ENCODE data around the gene AHCTF1. TPM values are rescaled to one million over a fixed set of nuclear protein-coding genes. Genes with fewer than 3 reads are reported as not detected.

AHCTF1 gene
- total and polyA plus RNA-seq, 9 of the 15 experiments (the other 6 are each of a cell fraction or from before 2014, with no cell fraction given): 9.4 to 102 (median 47.6) TPM

DNA sequence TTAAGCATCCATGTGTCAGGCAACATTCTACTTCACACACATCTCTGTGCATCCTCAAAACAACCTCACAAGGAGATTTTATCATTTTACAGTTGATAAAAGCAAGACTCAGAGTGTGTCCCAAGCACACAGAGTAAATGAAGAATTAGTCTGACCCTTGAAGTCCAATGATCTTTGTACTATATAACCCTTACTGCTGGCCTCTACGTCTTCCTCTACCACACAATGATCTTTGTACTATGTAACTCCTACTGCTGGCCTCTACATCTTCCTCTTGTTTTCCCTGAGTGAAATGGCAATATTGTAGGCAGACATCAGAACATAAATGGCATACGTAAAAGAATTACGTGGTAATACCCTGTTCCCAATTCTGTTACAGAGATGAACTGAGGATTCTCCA is 55.3 kb downstream of the AHCTF1 start (continued):
- TF ChIP-seq TCF3 (CRISPR knock-in tag; IDR thresholded peaks at IDR 0.05): no peak
- TF ChIP-seq, protein P1, sequence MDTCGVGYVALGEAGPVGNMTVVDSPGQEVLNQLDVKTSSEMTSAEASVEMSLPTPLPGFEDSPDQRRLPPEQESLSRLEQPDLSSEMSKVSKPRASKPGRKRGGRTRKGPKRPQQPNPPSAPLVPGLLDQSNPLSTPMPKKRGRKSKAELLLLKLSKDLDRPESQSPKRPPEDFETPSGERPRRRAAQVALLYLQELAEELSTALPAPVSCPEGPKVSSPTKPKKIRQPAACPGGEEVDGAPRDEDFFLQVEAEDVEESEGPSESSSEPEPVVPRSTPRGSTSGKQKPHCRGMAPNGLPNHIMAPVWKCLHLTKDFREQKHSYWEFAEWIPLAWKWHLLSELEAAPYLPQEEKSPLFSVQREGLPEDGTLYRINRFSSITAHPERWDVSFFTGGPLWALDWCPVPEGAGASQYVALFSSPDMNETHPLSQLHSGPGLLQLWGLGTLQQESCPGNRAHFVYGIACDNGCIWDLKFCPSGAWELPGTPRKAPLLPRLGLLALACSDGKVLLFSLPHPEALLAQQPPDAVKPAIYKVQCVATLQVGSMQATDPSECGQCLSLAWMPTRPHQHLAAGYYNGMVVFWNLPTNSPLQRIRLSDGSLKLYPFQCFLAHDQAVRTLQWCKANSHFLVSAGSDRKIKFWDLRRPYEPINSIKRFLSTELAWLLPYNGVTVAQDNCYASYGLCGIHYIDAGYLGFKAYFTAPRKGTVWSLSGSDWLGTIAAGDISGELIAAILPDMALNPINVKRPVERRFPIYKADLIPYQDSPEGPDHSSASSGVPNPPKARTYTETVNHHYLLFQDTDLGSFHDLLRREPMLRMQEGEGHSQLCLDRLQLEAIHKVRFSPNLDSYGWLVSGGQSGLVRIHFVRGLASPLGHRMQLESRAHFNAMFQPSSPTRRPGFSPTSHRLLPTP (IDR thresholded peaks at IDR 0.05; ENCODE audit: borderline replicate concordance, extremely low read depth, insufficient read length): no peak
- TF ChIP-seq PHF21A (IDR thresholded peaks at IDR 0.05; ENCODE audit: borderline replicate concordance, low read depth): no peak
- no peak for TF ChIP-seq FUS (optimal IDR thresholded peaks at IDR 0.05; ENCODE audit: low read depth, low read length)
- no peak for TF ChIP-seq KAT2B (IDR thresholded peaks at IDR 0.05; ENCODE audit: low read depth, low read length)
- TF ChIP-seq L3MBTL2 (IDR thresholded peaks at IDR 0.05): no peak

DNA sequence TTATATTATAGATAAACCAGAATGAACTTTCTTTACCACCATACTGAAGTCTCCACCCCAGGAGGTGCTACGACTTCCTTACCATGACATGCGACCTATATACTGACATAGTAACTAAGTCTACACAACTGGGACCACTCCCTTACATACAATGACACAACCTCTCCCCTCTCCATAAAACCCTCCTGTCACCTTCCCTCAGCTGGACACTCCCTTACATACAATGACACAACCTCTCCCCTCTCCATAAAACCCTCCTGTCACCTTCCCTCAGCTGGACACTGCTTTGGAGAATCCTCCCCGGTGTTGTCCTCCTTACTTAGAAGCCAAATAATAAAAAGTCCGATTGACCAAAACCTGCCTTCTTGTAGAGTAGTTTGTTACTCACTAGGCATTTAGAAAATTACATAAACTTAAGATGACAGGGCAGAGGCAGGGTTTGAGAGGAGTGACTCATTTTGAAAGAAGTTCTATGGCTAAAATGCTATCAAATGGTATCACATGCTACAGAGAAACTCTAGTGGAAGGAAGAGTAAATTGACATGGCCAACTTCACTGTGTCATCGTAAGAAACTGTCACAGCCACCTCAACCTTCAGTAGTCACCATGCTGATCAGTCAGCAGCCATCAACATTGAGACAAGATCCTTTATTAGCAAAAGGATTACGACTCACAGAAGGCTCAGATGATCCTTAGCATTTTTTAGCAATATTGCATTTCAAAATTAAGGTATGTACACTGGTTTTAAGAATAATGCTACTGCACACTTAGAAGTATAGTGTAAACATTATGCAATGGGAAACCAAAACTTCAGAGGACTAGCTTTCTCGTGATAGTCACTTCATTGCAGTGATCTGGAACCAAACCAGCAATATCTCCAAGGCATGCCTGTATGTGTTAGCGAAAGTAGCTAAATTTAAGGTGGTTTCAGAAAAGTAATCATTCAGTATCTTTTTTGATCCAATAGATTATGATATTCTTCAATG is 56.4 kb downstream of the AHCTF1 start:
- peak in 1 of 4 experiments; percentile 6 for DNase-seq (ENCODE audit: extremely low read depth in 1 of 4, low spot score in 3 of 4)
- WGBS (ENCODE audit: insufficient coverage, low coverage, missing lambda C conversion rate): 98% methylated on average over 8 of the region's 8 CpGs
- ATAC-seq: no peak; the same call in 1 of the 3 replicates

More for the DNA sequence above, 56.4 kb downstream of the AHCTF1 start:
- Histone ChIP-seq H3K36me3 (ENCODE audit: control insufficient read depth, insufficient read depth, low read length) (peaks cover 92% of the 10 kb centered on the region), H3K4me3 (no peak overlapping the region), H2AFZ (ENCODE audit: low read depth, low read length) (no peak overlapping the region), H3K9ac (ENCODE audit: insufficient read depth in 1 of 2, low read depth in 2 of 2, low read length in 2 of 2) (no peak overlapping the region), H3K9me1 (ENCODE audit: control insufficient read depth, insufficient read depth, low read length) (no peaks in the 10 kb centered on the region), H3K27me3 (ENCODE audit: control insufficient read depth in 2 of 2, insufficient read depth in 2 of 2, low read length in 2 of 2) (no peaks in the 10 kb centered on the region), H4K20me1 (replicated peaks; ENCODE audit: control insufficient read depth, insufficient read depth, low read length) (no peaks in the 10 kb centered on the region), H3K79me2 (ENCODE audit: control insufficient read depth, insufficient read depth, low read length) (peaks cover 35% of the 10 kb centered on the region; the same call in 2 of the 3 replicates), H3K4me1 (replicated peaks in 1 of 2; ENCODE audit: control insufficient read depth in 2 of 2, insufficient read depth in 2 of 2, low read length in 2 of 2) (no peaks in the 10 kb centered on the region), H3K4me2 (ENCODE audit: insufficient read depth, low read length) (no peak overlapping the region), H3K27ac (ENCODE audit: extremely low read depth, low read depth, low read length) (no peak overlapping the region), H3K9me3 (replicated peaks; ENCODE audit: control insufficient read depth, insufficient read depth, low read depth, low read length) (no peaks in the 10 kb centered on the region)
- no TSS peak for BruUV-seq (replicated peaks)
- in situ Hi-C loops (cut with MboI): no loop called here
- TF ChIP-seq POLR2A (conservative IDR thresholded peaks at IDR 0.05): peak; percentile 10; the same call in 1 of the 2 replicates
- TF ChIP-seq NFIC (IDR thresholded peaks at IDR 0.05): no peak
- no peak for TF ChIP-seq THRAP3 (IDR thresholded peaks at IDR 0.05; ENCODE audit: borderline replicate concordance)
- intact Hi-C loops (cut with micrococcal nuclease): no loop called here
- FAIRE-seq: no peak
- CTCF ChIA-PET (ENCODE audit: low intra/inter-chr PET ratio): no interaction called here
- POLR2A ChIA-PET: interaction anchor here (1.6 kb wide), 1 partner anchor 10 kb away, joined by 4 read pairs; no protein-coding TSS in a partner anchor

Data from K562 (cell line).